Neutrophil (primary cell): ENCODE results near the gene CRTC3.

ENCODE experiments used
- H3K27ac ChIP-seq: fragments of 200-600 bp; sonication (generic); 2 replicates; pipeline ENCODE4 v1.5.1; 2016; ENCODE audit warnings: mild to moderate bottlenecking, moderate library complexity
- H3K27me3 ChIP-seq: fragments of 200-600 bp; sonication (generic); 2 replicates; pipeline ENCODE4 v1.6.0; 2016; ENCODE audit warnings: mild to moderate bottlenecking
- H3K36me3 ChIP-seq: fragments of 200-600 bp; sonication (generic); 2 replicates; pipeline ENCODE4 v1.5.1; 2017
- H3K4me1 ChIP-seq, 2 experiments: fragments of 200-600 bp in 1 of 2; sonication (generic) in 1 of 2; 1 replicate in 1 of 2; 2 replicates in 1 of 2; pipeline versions ENCODE4 v1.5.1 to v1.6.1; 2013 to 2016; ENCODE audit warnings: low read depth in 1 of 2, low read length in 1 of 2, mild to moderate bottlenecking in 1 of 2, moderate library complexity in 1 of 2; ENCODE audit not compliant: control insufficient read depth in 1 of 2, insufficient read depth in 1 of 2
- H3K4me3 ChIP-seq, 2 experiments: fragments of 200-600 bp in 1 of 2; sonication (generic) in 1 of 2; 1 replicate in 1 of 2; 2 replicates in 1 of 2; pipeline ENCODE4 v1.5.1; 2013 to 2016; ENCODE audit warnings: low read depth in 1 of 2, low read length in 1 of 2, mild to moderate bottlenecking in 1 of 2, moderate library complexity in 1 of 2
- H3K9me3 ChIP-seq: fragments of 200-600 bp; sonication (generic); 2 replicates; pipeline ENCODE4 v1.5.1; 2016
- TF ChIP-seq, protein P1 (sequence below): fragments of 200-600 bp; sonication (generic); IDR thresholded peaks from 2 replicates; pipeline ENCODE4 v1.5.1; 2016; ENCODE audit warnings: antibody characterized with exemption

The CRTC3 gene

GRCh38 chr15:90529011-90529370, 732 bp upstream of the CRTC3 start:
- TF ChIP-seq, protein P1, sequence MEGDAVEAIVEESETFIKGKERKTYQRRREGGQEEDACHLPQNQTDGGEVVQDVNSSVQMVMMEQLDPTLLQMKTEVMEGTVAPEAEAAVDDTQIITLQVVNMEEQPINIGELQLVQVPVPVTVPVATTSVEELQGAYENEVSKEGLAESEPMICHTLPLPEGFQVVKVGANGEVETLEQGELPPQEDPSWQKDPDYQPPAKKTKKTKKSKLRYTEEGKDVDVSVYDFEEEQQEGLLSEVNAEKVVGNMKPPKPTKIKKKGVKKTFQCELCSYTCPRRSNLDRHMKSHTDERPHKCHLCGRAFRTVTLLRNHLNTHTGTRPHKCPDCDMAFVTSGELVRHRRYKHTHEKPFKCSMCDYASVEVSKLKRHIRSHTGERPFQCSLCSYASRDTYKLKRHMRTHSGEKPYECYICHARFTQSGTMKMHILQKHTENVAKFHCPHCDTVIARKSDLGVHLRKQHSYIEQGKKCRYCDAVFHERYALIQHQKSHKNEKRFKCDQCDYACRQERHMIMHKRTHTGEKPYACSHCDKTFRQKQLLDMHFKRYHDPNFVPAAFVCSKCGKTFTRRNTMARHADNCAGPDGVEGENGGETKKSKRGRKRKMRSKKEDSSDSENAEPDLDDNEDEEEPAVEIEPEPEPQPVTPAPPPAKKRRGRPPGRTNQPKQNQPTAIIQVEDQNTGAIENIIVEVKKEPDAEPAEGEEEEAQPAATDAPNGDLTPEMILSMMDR, result no peak
- H3K4me3 ChIP-seq, result peak overlapping the region; percentile 66 to 80
- H3K27me3 ChIP-seq, result peaks cover 74% of the 10 kb centered on the region
- peaks cover 11 to 12% of the 10 kb centered on the region in 2 experiments for H3K4me1 ChIP-seq
- H3K27ac ChIP-seq, result no peak overlapping the region
- H3K36me3 ChIP-seq, result no peaks in the 10 kb centered on the region
- no peaks in the 10 kb centered on the region for H3K9me3 ChIP-seq

DNA sequence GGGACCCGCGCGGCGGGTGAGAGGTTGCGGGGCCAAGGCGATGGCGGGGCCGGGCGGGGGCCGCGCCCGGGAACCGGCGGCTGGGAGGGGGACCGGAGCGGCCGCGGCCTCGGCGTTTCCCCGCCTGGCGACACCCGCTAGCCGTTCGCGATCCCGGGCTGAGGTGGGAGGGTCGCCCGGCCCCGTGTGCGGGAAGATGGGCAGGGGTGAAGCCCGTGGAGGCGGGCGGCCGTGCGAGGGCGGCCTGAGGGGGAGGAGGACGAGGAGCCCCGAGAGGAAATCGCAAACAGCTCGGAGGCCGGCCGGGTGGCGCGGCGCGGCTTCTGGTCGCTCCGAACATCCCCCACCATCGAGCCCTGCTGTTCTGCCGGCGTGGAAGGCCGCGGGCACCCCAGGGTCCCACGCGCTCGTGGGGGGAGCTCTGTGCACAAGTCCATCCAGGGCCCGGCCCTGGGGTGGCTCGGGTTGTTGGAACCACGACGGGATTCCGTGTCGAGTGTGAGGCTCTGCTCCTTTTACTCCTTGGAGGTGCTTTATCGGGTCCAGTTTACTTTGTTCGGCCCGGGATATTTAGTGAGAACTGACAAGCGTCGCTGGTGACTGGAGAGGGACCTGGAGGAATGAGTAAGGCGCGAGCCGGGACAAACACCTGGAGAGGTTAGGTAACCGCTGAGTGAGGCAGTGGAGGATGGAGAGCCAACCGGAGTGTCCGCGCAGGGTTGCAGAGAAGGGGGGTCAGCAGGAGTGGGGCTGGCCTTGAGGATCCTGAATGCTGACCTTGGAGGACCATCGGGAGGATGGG, 728 bp downstream of the CRTC3 start:
- Histone ChIP-seq H3K27me3 (peaks cover 82% of the 10 kb centered on the region), H3K27ac (peak overlapping the region; percentile 66), H3K4me3 (peak overlapping the region; percentile 66 to 80), H3K9me3 (no peaks in the 10 kb centered on the region), H3K36me3 (no peaks in the 10 kb centered on the region), H3K4me1 (peaks cover 11 to 12% of the 10 kb centered on the region in 2 experiments)
- TF ChIP-seq, protein P1, result no peak

GRCh38 chr15:90531147-90531546, 1.4 kb downstream of the CRTC3 start:
- peaks cover 83% of the 10 kb centered on the region for H3K27me3 ChIP-seq
- H3K4me1 ChIP-seq, result peaks cover 11 to 12% of the 10 kb centered on the region in 2 experiments
- TF ChIP-seq, protein P1, result no peak
- H3K4me3 ChIP-seq, result peak overlapping the region; percentile 66 to 80
- no peaks in the 10 kb centered on the region for H3K36me3 ChIP-seq
- no peaks in the 10 kb centered on the region for H3K9me3 ChIP-seq
- H3K27ac ChIP-seq, result no peak overlapping the region

DNA sequence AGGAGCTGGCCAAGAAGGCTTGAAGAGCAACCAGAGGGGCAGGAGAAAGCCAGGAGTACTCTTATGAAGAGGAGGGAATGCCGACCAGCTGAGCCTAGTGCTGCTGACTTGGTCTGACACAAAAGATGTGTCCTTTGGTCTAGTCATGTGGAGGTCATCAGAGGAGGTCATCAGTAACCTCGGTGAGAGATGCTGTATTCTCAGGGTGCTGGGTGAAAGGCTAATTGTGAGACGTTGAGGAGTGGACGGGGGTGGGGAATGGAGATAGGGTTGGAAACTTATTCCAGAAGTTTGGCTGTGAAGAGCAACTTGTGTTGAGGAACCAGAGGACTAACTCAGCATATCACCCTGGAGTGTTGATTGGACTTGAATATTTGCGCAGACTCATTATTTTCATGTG, 5.5 kb downstream of the CRTC3 start:
- H3K36me3 ChIP-seq, result no peaks in the 10 kb centered on the region
- TF ChIP-seq, protein P1, result no peak
- H3K4me1 ChIP-seq, result peaks cover 7% of the 10 kb centered on the region in 2 experiments
- no peak overlapping the region for H3K4me3 ChIP-seq
- no peak overlapping the region for H3K27ac ChIP-seq
- H3K27me3 ChIP-seq, result peaks cover 51% of the 10 kb centered on the region
- H3K9me3 ChIP-seq, result no peaks in the 10 kb centered on the region

DNA sequence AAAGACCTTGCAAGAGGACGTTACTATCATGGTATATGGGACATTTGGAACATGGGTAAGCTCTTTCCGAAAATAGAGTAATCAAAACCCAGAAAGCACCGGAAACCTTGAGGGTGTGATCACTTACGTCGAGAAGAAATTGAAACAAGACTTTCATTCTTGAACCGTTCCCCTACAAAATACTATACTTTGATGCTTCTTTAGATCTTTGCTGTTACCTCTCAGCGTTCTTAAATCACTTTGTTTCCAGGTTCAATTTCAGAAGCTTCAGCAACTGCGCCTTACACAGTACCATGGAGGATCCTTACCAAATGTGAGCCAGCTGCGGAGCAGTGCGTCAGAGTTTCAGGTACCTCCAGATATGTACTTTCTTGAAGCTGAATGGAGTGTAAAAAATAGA, 10.1 kb downstream of the CRTC3 start:
- Histone ChIP-seq H3K9me3 (no peaks in the 10 kb centered on the region), H3K27ac (no peak overlapping the region), H3K27me3 (peaks cover 7% of the 10 kb centered on the region), H3K4me1 (no peaks in the 10 kb centered on the region), H3K36me3 (no peaks in the 10 kb centered on the region), H3K4me3 (no peak overlapping the region)
- TF ChIP-seq, protein P1, result no peak
